ENCODE data around the gene LYRM1.

The LYRM1 gene

GRCh38 chr16:20880867-20881502 is 19.6 kb upstream of the LYRM1 start:
- Histone ChIP-seq H3K27ac (ENCODE audit: low read depth, low read length) (no peak overlapping the region), H3K4me3 (ENCODE audit: insufficient read depth, low read length, poor library complexity, severe bottlenecking) (no peak overlapping the region), H3K9me3 (ENCODE audit: insufficient read depth, low read length) (no peaks in the 10 kb centered on the region), H3K9me2 (replicated peaks; ENCODE audit: insufficient read depth, low read length) (no peaks in the 10 kb centered on the region), H3K4me2 (ENCODE audit: low read depth, low read length, poor library complexity, severe bottlenecking) (no peak overlapping the region), H3F3A (ENCODE audit: insufficient read depth) (no peaks in the 10 kb centered on the region), H3K27me3 (ENCODE audit: low read length) (no peaks in the 10 kb centered on the region), H3K36me3 (ENCODE audit: low read length) (no peaks in the 10 kb centered on the region), H3K79me2 (ENCODE audit: insufficient read depth, low read length) (peaks cover 14% of the 10 kb centered on the region), H2AFZ (ENCODE audit: low read depth, low read length, severe bottlenecking) (no peak overlapping the region), H4K20me1 (ENCODE audit: low read depth, low read length) (no peaks in the 10 kb centered on the region), H3K9ac (ENCODE audit: low read length) (no peak overlapping the region)
- TF ChIP-seq EZH2phosphoT487 (conservative IDR thresholded peaks at IDR 0.05; ENCODE audit: low read length) (no peak), CTCF (IDR thresholded peaks at IDR 0.05; ENCODE audit: insufficient read depth, low read length, poor library complexity, severe bottlenecking) (no peak)

- Histone ChIP-seq H3K4me2 (ENCODE audit: low read depth, low read length, poor library complexity, severe bottlenecking) (no peak overlapping the region), H3K27ac (ENCODE audit: low read depth, low read length) (no peak overlapping the region)
These were observed 19.1 kb upstream of the LYRM1 start for GRCh38 chr16:20881503-20881878.

GRCh38 chr16:20883554-20884239 is 16.9 kb upstream of the LYRM1 start:
- Histone ChIP-seq H3K27ac (ENCODE audit: low read depth, low read length) (no peak overlapping the region), H3K79me2 (ENCODE audit: insufficient read depth, low read length) (peaks cover 8% of the 10 kb centered on the region; the same call in 1 of the 2 replicates), H3K36me3 (ENCODE audit: low read length) (no peaks in the 10 kb centered on the region)

More at GRCh38 chr16:20881503-20881878, 19.1 kb upstream of the LYRM1 start:
- Histone ChIP-seq H3F3A (ENCODE audit: insufficient read depth) (no peaks in the 10 kb centered on the region), H3K36me3 (ENCODE audit: low read length) (no peaks in the 10 kb centered on the region), H3K9me2 (replicated peaks; ENCODE audit: insufficient read depth, low read length) (no peaks in the 10 kb centered on the region), H3K27me3 (ENCODE audit: low read length) (no peaks in the 10 kb centered on the region), H3K4me3 (ENCODE audit: insufficient read depth, low read length, poor library complexity, severe bottlenecking) (no peak overlapping the region), H2AFZ (ENCODE audit: low read depth, low read length, severe bottlenecking) (no peak overlapping the region), H3K9me3 (ENCODE audit: insufficient read depth, low read length) (no peaks in the 10 kb centered on the region), H3K79me2 (ENCODE audit: insufficient read depth, low read length) (peaks cover 12% of the 10 kb centered on the region), H4K20me1 (ENCODE audit: low read depth, low read length) (no peaks in the 10 kb centered on the region), H3K9ac (ENCODE audit: low read length) (no peak overlapping the region)
- no peak for TF ChIP-seq EZH2phosphoT487 (conservative IDR thresholded peaks at IDR 0.05; ENCODE audit: low read length)
- TF ChIP-seq CTCF (IDR thresholded peaks at IDR 0.05; ENCODE audit: insufficient read depth, low read length, poor library complexity, severe bottlenecking), result no peak

More at GRCh38 chr16:20883554-20884239, 16.9 kb upstream of the LYRM1 start:
- no peaks in the 10 kb centered on the region for H3F3A ChIP-seq (ENCODE audit: insufficient read depth)
- no peak overlapping the region for H3K4me2 ChIP-seq (ENCODE audit: low read depth, low read length, poor library complexity, severe bottlenecking)
- no peak overlapping the region for H3K4me3 ChIP-seq (ENCODE audit: insufficient read depth, low read length, poor library complexity, severe bottlenecking)
- no peaks in the 10 kb centered on the region for H3K9me2 ChIP-seq (replicated peaks; ENCODE audit: insufficient read depth, low read length)
- TF ChIP-seq EZH2phosphoT487 (conservative IDR thresholded peaks at IDR 0.05; ENCODE audit: low read length), result no peak
- no peak for TF ChIP-seq CTCF (IDR thresholded peaks at IDR 0.05; ENCODE audit: insufficient read depth, low read length, poor library complexity, severe bottlenecking)
- H3K9me3 ChIP-seq (ENCODE audit: insufficient read depth, low read length), result no peaks in the 10 kb centered on the region
- no peak overlapping the region for H3K9ac ChIP-seq (ENCODE audit: low read length)
- no peaks in the 10 kb centered on the region for H4K20me1 ChIP-seq (ENCODE audit: low read depth, low read length)
- no peak overlapping the region for H2AFZ ChIP-seq (ENCODE audit: low read depth, low read length, severe bottlenecking)
- no peaks in the 10 kb centered on the region for H3K27me3 ChIP-seq (ENCODE audit: low read length)
